GM23338 (cell line): Measurements from ENCODE around the gene PRKAR1B. TPM values are rescaled to one million over a fixed set of nuclear protein-coding genes. Genes with fewer than 3 reads are reported as not detected.

Experiments used
- ATAC-seq: fragments of 200-7000 bp; cut with Tn5 transposase; 3 replicates; pipeline ENCODE4 v1.9.1; 2020
- DNase-seq: peaks from one replicate; pipeline ENCODE4 v3.0.0-alpha.2; 2015; ENCODE audit warnings: low spot score
- H2AFZ ChIP-seq: fragments of 200-600 bp; sonication (generic); 2 replicates; pipeline ENCODE4 v1.8.0; 2016; ENCODE audit warnings: antibody characterized with exemption, mild to moderate bottlenecking, moderate library complexity
- H3F3A ChIP-seq: fragments of 200-600 bp; sonication (generic); replicated peaks from 2 replicates; pipeline ENCODE4 v1.8.0; 2017; ENCODE audit warnings: antibody characterized with exemption, mixed run types, low read depth
- H3K27ac ChIP-seq: fragments of 200-600 bp; sonication (generic); 2 replicates; pipeline ENCODE4 v1.6.1; 2016; ENCODE audit warnings: low read depth
- H3K27me3 ChIP-seq: fragments of 200-600 bp; sonication (generic); 2 replicates; pipeline ENCODE4 v1.8.0; 2016; ENCODE audit warnings: mild to moderate bottlenecking, mixed run types, moderate library complexity; ENCODE audit not compliant: insufficient read depth
- H3K36me3 ChIP-seq: fragments of 200-600 bp; sonication (generic); 2 replicates; pipeline ENCODE4 v1.8.0; 2016; ENCODE audit warnings: mild to moderate bottlenecking; ENCODE audit not compliant: insufficient read depth
- H3K4me1 ChIP-seq: fragments of 200-600 bp; sonication (generic); 2 replicates; pipeline ENCODE4 v1.8.0; 2016; ENCODE audit warnings: mild to moderate bottlenecking, moderate library complexity; ENCODE audit not compliant: insufficient read depth
- H3K4me2 ChIP-seq: fragments of 200-600 bp; sonication (generic); 2 replicates; pipeline ENCODE4 v1.7.1; 2017; ENCODE audit warnings: mixed run types
- H3K4me3 ChIP-seq: fragments of 200-600 bp; sonication (generic); 2 replicates; pipeline ENCODE4 v1.6.1; 2016; ENCODE audit warnings: mixed run types
- H3K79me2 ChIP-seq: fragments of 200-600 bp; sonication (generic); replicated peaks from 2 replicates; pipeline ENCODE4 v1.8.0; 2017; ENCODE audit warnings: mild to moderate bottlenecking; ENCODE audit not compliant: insufficient read depth
- H3K9me2 ChIP-seq: fragments of 200-600 bp; sonication (generic); 2 replicates; pipeline ENCODE4 v1.8.0; 2017; ENCODE audit not compliant: insufficient read depth
- H4K20me1 ChIP-seq: fragments of 200-600 bp; sonication (generic); replicated peaks from 2 replicates; pipeline ENCODE4 v1.8.0; 2017; ENCODE audit warnings: mild to moderate bottlenecking; ENCODE audit not compliant: insufficient read depth
- H3K27ac Mint-ChIP-seq: 2 replicates; pipeline ENCODE4 v1.8.0; 2020; ENCODE audit warnings: inconsistent platforms, mild to moderate bottlenecking, moderate library complexity, mixed read lengths
- H3K27me3 Mint-ChIP-seq: 3 replicates; pipeline ENCODE4 v1.8.0; 2022; ENCODE audit warnings: low read depth, mild to moderate bottlenecking, moderate library complexity, mixed read lengths, inconsistent platforms; ENCODE audit not compliant: insufficient read depth, poor library complexity
- H3K36me3 Mint-ChIP-seq: 3 replicates; pipeline ENCODE4 v1.8.0; 2021; ENCODE audit warnings: low read depth, mild to moderate bottlenecking, inconsistent platforms, moderate library complexity, mixed read lengths
- H3K4me1 Mint-ChIP-seq: 3 replicates; pipeline ENCODE4 v1.8.0; 2020; ENCODE audit warnings: mild to moderate bottlenecking, inconsistent platforms, mixed read lengths
- H3K4me3 Mint-ChIP-seq: 3 replicates; pipeline ENCODE4 v1.8.0; 2021; ENCODE audit warnings: moderate library complexity, mild to moderate bottlenecking, inconsistent platforms, mixed read lengths
- H3K9me3 Mint-ChIP-seq: 3 replicates; pipeline ENCODE4 v1.8.0; 2020; ENCODE audit warnings: moderate library complexity, mild to moderate bottlenecking, inconsistent platforms, mixed read lengths
- EZH2phosphoT487 ChIP-seq: fragments of 200-600 bp; sonication (generic); IDR thresholded peaks from one replicate; pipeline ENCODE4 v1.8.1; 2018; ENCODE audit warnings: antibody characterized with exemption; ENCODE audit not compliant: unreplicated experiment
- JUNB ChIP-seq: IDR thresholded peaks from one replicate; pipeline ENCODE4 v1.6.1; 2016; ENCODE audit warnings: antibody characterized with exemption; ENCODE audit not compliant: unreplicated experiment
- NANOG ChIP-seq: IDR thresholded peaks from 2 replicates; pipeline ENCODE4 v1.6.1; 2016; ENCODE audit warnings: antibody characterized with exemption, borderline replicate concordance
- ZNF114 ChIP-seq: fragments of 250-450 bp; sonication (Bioruptor Pico); IDR thresholded peaks from 2 replicates; pipeline ENCODE4 v1.5.0; 2020; ENCODE audit warnings: mild to moderate bottlenecking, moderate library complexity
- polyA plus RNA-seq: library from polyadenylated mRNA; unstranded; fragments of >200 nt; fragmentation: Nextera tagmentation; extraction: Ambion mirVana; gene quantifications from 2 replicates; pipeline ENCODE4 v1.2.1, GENCODE V29; 2016
- total RNA-seq: library from RNA; depleted of rRNA; stranded (reverse); fragments of >200 nt; shearing (Covaris generic); gene quantifications from 2 replicates; pipeline ENCODE4 v1.2.3, GENCODE V29; 2014
- TF ChIP-seq, protein P1 (sequence below): fragments of 250-450 bp; sonication (Bioruptor Pico); IDR thresholded peaks from 2 replicates; pipeline ENCODE4 v1.5.0; 2020; ENCODE audit warnings: mild to moderate bottlenecking, moderate library complexity
- TF ChIP-seq, protein P2 (sequence below), 2 experiments: fragments of 200-600 bp in 1 of 2; sonication (generic) in 1 of 2; conservative IDR thresholded peaks; 2 replicates each; pipeline versions ENCODE4 v1.5.1 to v1.6.1; 2016 to 2017; ENCODE audit warnings: antibody characterized with exemption in 2 of 2, low read depth in 2 of 2, mild to moderate bottlenecking in 2 of 2, moderate library complexity in 1 of 2

PRKAR1B gene
- total and polyA plus RNA-seq, 2 experiments from 2014 or later: 35.7 to 36.7 TPM

DNA sequence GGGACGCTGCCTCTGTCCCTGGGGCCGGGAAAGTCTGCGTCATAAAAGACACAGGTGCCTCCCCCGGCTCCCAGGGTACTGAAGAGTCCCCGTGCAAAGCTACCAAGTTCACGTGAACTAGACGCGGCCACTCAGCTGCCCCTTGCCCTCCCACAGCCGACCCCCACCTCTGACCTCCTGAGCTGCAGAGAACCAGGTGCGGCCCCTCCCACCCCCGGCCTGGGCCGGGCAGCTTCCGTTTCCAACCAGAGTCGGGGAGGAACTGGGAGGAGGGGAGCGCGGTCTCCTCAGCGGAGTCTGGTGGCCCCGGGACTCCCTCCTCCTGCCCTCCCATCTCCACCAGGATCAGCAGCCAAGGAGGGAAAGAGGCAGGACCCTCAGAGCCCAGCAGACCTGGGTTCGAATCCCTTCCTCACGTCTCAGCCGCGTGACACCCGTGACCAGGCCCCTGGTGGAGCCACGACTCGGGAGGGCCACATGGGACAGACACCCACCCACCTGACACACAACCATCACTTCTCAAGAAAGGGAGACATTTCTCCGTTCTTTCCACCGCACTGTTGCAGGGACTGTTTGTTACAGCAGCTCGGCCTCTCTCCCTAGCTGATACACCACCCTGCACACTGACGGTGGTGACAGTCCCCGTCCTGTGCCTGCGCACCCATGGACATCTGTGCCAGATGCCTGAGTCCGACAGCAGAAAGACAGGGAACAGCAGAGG, 170.1 kb downstream of the PRKAR1B start (continued):
- TF ChIP-seq, protein P1, sequence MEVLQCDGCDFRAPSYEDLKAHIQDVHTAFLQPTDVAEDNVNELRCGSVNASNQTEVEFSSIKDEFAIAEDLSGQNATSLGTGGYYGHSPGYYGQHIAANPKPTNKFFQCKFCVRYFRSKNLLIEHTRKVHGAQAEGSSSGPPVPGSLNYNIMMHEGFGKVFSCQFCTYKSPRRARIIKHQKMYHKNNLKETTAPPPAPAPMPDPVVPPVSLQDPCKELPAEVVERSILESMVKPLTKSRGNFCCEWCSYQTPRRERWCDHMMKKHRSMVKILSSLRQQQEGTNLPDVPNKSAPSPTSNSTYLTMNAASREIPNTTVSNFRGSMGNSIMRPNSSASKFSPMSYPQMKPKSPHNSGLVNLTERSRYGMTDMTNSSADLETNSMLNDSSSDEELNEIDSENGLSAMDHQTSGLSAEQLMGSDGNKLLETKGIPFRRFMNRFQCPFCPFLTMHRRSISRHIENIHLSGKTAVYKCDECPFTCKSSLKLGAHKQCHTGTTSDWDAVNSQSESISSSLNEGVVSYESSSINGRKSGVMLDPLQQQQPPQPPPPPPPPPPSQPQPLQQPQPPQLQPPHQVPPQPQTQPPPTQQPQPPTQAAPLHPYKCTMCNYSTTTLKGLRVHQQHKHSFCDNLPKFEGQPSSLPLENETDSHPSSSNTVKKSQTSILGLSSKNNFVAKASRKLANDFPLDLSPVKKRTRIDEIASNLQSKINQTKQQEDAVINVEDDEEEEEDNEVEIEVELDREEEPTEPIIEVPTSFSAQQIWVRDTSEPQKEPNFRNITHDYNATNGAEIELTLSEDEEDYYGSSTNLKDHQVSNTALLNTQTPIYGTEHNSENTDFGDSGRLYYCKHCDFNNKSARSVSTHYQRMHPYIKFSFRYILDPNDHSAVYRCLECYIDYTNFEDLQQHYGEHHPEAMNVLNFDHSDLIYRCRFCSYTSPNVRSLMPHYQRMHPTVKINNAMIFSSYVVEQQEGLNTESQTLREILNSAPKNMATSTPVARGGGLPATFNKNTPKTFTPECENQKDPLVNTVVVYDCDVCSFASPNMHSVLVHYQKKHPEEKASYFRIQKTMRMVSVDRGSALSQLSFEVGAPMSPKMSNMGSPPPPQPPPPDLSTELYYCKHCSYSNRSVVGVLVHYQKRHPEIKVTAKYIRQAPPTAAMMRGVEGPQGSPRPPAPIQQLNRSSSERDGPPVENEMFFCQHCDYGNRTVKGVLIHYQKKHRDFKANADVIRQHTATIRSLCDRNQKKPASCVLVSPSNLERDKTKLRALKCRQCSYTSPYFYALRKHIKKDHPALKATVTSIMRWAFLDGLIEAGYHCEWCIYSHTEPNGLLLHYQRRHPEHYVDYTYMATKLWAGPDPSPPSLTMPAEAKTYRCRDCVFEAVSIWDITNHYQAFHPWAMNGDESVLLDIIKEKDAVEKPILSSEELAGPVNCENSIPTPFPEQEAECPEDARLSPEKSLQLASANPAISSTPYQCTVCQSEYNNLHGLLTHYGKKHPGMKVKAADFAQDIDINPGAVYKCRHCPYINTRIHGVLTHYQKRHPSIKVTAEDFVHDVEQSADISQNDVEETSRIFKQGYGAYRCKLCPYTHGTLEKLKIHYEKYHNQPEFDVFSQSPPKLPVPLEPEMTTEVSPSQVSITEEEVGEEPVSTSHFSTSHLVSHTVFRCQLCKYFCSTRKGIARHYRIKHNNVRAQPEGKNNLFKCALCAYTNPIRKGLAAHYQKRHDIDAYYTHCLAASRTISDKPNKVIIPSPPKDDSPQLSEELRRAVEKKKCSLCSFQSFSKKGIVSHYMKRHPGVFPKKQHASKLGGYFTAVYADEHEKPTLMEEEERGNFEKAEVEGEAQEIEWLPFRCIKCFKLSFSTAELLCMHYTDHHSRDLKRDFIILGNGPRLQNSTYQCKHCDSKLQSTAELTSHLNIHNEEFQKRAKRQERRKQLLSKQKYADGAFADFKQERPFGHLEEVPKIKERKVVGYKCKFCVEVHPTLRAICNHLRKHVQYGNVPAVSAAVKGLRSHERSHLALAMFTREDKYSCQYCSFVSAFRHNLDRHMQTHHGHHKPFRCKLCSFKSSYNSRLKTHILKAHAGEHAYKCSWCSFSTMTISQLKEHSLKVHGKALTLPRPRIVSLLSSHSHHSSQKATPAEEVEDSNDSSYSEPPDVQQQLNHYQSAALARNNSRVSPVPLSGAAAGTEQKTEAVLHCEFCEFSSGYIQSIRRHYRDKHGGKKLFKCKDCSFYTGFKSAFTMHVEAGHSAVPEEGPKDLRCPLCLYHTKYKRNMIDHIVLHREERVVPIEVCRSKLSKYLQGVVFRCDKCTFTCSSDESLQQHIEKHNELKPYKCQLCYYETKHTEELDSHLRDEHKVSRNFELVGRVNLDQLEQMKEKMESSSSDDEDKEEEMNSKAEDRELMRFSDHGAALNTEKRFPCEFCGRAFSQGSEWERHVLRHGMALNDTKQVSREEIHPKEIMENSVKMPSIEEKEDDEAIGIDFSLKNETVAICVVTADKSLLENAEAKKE (CRISPR knock-in tag): no peak
- no peak for TF ChIP-seq NANOG
- TF ChIP-seq JUNB: no peak
- TF ChIP-seq, protein P2, sequence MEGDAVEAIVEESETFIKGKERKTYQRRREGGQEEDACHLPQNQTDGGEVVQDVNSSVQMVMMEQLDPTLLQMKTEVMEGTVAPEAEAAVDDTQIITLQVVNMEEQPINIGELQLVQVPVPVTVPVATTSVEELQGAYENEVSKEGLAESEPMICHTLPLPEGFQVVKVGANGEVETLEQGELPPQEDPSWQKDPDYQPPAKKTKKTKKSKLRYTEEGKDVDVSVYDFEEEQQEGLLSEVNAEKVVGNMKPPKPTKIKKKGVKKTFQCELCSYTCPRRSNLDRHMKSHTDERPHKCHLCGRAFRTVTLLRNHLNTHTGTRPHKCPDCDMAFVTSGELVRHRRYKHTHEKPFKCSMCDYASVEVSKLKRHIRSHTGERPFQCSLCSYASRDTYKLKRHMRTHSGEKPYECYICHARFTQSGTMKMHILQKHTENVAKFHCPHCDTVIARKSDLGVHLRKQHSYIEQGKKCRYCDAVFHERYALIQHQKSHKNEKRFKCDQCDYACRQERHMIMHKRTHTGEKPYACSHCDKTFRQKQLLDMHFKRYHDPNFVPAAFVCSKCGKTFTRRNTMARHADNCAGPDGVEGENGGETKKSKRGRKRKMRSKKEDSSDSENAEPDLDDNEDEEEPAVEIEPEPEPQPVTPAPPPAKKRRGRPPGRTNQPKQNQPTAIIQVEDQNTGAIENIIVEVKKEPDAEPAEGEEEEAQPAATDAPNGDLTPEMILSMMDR (conservative IDR thresholded peaks at IDR 0.05; ENCODE audit: low read depth in 2 of 2): no peak
- no peak for TF ChIP-seq EZH2phosphoT487

DNA sequence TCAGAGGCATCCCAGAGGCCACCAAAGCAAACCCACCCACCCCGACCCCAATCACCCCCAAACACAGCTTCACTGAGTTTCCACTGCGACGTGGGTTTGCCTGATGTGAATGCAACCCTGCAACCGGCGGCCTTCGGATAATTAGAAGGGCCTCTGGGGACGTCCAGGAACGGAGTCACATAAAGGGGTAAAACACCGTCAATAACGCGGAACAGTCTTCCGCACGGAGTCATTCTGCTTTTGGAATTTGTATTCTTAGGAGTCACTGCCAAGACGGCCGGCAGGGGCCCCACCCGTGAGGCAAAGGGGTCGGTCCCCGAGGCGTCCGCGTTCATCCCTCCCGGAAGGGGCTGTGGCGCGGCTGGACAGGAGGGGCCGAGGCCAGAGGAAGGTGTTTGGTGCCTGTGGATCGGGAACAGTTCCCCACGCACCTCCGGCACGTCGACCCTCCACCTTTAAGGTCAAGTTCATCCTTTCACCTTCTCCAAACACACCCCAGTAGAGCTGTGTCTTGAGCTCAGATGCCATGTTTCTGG, 170.7 kb downstream of the PRKAR1B start:
- Mint-ChIP-seq H3K27ac (no peak overlapping the region), H3K27me3 (peaks cover 15% of the 10 kb centered on the region), H3K4me3 (no peak overlapping the region), H3K4me1 (no peaks in the 10 kb centered on the region), H3K36me3 (peaks cover 8% of the 10 kb centered on the region; the same call in 2 of the 3 replicates), H3K9me3 (no peaks in the 10 kb centered on the region)
- H3K4me2 ChIP-seq: no peak overlapping the region
- no peaks in the 10 kb centered on the region for H3K4me1 ChIP-seq
- no peaks in the 10 kb centered on the region for H3K79me2 ChIP-seq
- DNase-seq (no peak), ATAC-seq (no peak)
- no peaks in the 10 kb centered on the region for H3F3A ChIP-seq
- no peak overlapping the region for H3K4me3 ChIP-seq
- TF ChIP-seq ZNF114 (CRISPR knock-in tag): no peak
- no peak overlapping the region for H2AFZ ChIP-seq
- no peaks in the 10 kb centered on the region for H4K20me1 ChIP-seq
- no peaks in the 10 kb centered on the region for H3K27me3 ChIP-seq
- H3K9me2 ChIP-seq: no peaks in the 10 kb centered on the region
- H3K36me3 ChIP-seq: no peaks in the 10 kb centered on the region
- no peak overlapping the region for H3K27ac ChIP-seq
